GM13977 (cell line): ENCODE results near the gene PRXL2B.

Experiments
- DNase-seq: peaks from one replicate; pipeline ENCODE4 v3.0.0; 2012; ENCODE audit warnings: low spot score
- CTCF ChIP-seq: IDR thresholded peaks from 2 replicates; pipeline ENCODE4 v1.5.1; 2012; ENCODE audit warnings: mild to moderate bottlenecking, control low read depth; ENCODE audit not compliant: insufficient read depth; ENCODE audit errors: extremely low read depth, missing control alignments
- in situ Hi-C: fragments of 300-500 bp; cut with MboI; formaldehyde crosslinking; loops from one replicate; pipeline ENCODE4 v1.12.0; 2022; ENCODE audit warnings: low sequenced_read_pairs, low pct_unique_long_range_greater_than_20kb, mixed read lengths, inconsistent platforms; ENCODE audit not compliant: unreplicated experiment

The PRXL2B gene

GRCh38 chr1:2593251-2593878, 6.8 kb downstream of the PRXL2B start:
- DNase-seq: no peak
- in situ Hi-C loops: no loop called here
- TF ChIP-seq CTCF: no peak

DNA sequence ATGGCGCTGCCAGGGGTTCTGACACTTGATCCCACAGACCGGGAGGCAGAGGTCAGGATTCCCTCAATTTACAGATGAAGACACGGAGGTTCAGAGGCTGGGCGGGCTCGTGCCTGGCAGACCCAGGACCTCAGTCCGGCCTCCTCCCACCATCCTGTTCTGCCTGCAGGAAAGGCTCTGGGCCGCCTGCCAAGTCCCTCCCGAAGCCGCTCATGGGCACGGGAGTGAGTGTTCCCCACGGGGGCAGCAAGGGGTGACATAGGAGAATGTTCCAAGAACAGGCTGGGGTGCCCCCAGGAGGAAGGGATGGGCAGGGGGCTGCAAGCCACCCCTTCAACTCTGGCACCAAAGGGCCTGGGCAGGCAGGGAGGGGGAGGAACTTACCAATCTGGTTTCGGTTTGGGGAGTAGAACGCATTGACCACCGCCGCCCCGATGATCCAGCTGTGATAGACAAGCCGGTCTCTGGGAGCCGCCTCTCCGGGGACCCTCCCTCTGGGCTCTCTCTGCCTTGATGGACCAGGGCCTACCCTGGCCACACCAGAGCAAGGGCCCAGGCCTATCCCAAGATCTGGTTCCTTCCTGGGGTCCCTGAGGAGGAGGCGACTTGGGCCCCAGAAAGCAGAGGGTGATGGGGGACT, 7.5 kb downstream of the PRXL2B start:
- TF ChIP-seq CTCF: no peak
- no peak for DNase-seq
- in situ Hi-C loops: no loop called here

DNA sequence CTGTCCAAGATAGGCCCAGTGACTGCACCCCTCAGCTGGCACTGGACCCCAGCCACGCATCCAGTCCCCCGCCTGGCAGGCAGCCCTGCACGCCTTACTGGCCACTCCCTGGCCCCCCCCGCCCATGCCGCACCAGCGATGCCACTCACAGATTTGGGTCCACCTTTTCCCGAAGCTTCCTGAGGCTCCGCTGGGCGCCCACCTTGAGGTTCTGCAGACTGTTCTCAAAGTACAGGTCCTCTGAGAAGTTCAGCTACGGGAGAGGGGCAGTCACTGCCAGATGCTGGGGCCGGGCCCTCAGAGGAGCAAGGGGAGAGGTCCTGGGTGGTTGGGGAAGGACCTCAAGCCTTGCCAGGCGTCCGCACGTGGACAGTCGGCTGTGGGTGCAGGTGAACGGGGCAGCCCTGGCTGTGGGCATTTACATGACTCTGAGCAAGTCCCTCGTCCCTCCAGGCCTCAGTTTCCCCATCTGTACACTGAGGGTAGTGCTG, 8.1 kb downstream of the PRXL2B start:
- no peak for TF ChIP-seq CTCF
- DNase-seq: no peak
- in situ Hi-C loops: no loop called here

DNA sequence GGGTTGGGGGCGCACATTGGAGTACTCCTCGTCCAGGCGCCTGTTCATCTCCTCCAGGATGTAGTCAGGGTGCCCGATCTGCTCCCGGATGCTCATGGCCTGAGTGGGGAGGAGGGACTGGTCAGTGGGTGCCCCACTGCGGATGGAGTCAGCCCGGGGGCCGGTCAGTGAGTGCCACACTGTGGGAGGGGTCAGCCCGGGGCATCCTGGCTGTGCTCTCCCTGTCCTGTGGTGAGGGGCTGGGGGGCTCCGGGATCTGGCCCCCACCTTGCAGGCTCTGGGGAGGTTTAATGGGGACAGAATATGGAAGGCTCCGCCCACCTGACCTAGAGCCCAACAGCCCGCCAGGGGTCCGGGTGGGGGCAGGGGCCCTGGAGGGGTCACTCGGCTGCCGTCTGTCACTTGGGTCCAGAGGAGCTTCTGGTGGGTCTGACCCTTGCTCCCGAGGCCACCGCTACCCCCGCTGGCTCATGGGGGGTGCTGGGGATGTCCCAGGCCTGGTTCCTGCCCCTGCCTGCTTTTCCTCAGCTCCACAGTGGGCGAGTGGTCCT, 8.8 kb downstream of the PRXL2B start:
- no peak for DNase-seq
- in situ Hi-C loops: no loop called here
- TF ChIP-seq CTCF: no peak

GRCh38 chr1:2595812-2596529, 9.4 kb downstream of the PRXL2B start:
- in situ Hi-C loops: no loop called here
- TF ChIP-seq CTCF: no peak
- no peak for DNase-seq

DNA sequence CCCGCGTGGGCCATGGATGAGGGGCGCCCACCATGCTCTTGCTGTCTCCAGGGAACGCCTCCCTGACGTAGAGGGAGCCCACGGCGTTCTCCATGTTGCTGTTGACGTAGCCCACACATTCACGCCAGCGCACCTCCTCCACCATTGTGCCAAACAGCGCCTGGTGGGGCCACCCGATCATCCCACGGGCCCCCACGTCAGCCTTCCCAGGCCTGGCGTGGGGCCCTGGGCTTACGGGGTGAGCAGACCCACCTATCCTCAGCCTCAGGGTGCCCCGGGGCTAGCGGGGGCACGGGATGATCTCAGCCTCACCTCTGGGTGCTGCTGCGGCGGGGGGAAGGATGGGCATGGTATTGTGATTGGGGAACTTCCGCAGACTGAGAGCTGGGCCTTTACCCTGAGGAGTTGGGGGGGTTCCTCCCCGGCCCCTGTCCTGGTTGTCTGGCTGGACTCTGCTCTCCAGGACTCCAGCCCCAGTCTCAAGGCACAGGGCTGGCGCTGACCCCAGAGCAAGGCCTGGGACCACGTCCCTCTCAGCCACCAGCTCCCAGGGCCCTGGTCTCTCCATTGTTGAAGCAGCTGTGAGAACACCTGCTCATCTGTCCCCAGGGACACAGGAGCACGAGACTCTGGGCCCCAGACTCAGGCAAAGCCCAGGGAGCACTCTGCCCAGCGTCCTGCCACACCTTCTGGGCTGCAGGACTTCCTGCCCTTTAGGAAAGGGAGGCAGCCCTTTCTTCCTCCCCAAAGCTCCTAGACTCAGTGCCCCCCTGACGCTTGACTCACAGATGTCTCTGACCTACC, 10.2 kb downstream of the PRXL2B start:
- in situ Hi-C loops: no loop called here
- no peak for DNase-seq
- no peak for TF ChIP-seq CTCF
